22Rv1 (cell line): ENCODE results near the gene FADD.

Experiments
- ZFX ChIP-seq: fragments of 450-650 bp; IDR thresholded peaks from 2 replicates; pipeline ENCODE4 v1.6.1; 2017; ENCODE audit warnings: antibody characterized with exemption, borderline replicate concordance
- TF ChIP-seq, protein P1 (sequence below): fragments of 450-650 bp; IDR thresholded peaks from 2 replicates; pipeline ENCODE4 v1.5.1; 2017; ENCODE audit warnings: mild to moderate bottlenecking

DNA sequence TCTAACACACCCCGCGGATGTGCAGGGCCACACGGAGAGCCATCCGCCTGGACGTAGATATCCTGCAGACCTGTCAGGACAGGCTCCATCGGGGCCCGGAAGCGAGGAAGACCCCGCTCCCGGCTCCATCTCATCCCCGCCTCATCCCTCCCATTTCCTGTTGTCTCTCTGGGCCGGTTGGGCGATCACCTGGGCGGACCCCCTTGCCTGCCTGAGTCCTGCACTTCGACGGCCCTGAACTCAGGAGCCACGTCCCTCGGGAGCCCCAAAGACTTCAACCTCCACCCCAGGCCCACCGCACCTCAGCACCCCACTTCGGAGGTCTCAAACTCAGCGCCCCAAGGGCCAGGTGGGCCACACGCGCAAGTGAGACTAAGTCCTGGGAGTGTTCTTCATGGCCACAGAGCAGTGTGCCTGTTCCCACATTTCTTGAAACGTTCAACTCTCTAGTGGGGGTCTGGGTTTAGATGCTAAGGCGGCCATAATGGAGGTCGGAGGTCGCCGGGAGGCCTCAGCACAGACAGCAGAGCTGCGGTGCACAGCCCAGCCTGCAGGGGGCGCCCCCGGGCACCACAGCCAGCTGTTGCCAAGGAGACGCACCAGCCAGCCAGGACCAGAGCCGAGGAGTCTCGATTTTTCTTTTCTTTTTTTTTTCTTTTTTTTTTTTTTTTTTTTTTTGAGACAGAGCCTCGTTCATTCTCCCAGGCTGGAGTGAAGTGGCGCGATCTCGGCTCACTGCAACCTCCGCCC lies 26.0 kb upstream of the FADD start:
- TF ChIP-seq, protein P1, sequence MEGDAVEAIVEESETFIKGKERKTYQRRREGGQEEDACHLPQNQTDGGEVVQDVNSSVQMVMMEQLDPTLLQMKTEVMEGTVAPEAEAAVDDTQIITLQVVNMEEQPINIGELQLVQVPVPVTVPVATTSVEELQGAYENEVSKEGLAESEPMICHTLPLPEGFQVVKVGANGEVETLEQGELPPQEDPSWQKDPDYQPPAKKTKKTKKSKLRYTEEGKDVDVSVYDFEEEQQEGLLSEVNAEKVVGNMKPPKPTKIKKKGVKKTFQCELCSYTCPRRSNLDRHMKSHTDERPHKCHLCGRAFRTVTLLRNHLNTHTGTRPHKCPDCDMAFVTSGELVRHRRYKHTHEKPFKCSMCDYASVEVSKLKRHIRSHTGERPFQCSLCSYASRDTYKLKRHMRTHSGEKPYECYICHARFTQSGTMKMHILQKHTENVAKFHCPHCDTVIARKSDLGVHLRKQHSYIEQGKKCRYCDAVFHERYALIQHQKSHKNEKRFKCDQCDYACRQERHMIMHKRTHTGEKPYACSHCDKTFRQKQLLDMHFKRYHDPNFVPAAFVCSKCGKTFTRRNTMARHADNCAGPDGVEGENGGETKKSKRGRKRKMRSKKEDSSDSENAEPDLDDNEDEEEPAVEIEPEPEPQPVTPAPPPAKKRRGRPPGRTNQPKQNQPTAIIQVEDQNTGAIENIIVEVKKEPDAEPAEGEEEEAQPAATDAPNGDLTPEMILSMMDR = peak; percentile 97
- TF ChIP-seq ZFX = no peak
